Measurements from ENCODE around the gene DSG1. TPM values are rescaled to one million over a fixed set of nuclear protein-coding genes. Genes with fewer than 3 reads are reported as not detected.

DSG1 gene
- total RNA-seq, 1 donor = not detected

DNA sequence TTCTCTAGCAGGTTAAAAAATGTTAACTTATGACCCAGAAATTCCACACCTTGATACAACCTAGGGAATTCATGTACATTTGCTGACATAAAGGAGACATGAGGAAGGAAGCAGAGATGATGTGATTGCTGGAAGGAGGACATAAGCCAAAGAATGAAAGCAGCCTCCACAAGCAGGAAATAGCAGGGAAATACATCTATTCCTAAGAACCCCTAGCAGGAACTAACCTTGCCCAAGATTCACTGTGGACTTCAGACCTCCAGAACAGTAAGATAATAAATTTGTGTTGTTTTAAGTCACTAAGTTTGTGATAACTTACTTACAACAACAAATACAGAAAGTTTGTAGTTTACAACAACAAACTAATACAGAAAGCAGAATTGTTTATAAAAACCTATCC lies 54.0 kb downstream of the DSG1 start:
- no peak for DNase-seq (ENCODE audit: insufficient read length, low spot score, missing footprints)
- Histone ChIP-seq H3K27me3 (ENCODE audit: insufficient read depth, low read length) (no peaks in the 10 kb centered on the region), H3K4me2 (ENCODE audit: insufficient read depth, low read length) (no peak overlapping the region), H3K4me3 (ENCODE audit: insufficient read depth, low read length) (no peak overlapping the region), H4K20me1 (ENCODE audit: insufficient read depth, low read length) (no peaks in the 10 kb centered on the region), H3K36me3 (ENCODE audit: insufficient read depth, low read length) (no peaks in the 10 kb centered on the region), H3K27ac (ENCODE audit: low read depth, low read length) (no peak overlapping the region), H3K9me3 (ENCODE audit: low read depth, low read length) (no peaks in the 10 kb centered on the region), H3K4me1 (ENCODE audit: insufficient read depth, low read length) (no peaks in the 10 kb centered on the region), H3K79me2 (ENCODE audit: insufficient read depth, low read length) (no peaks in the 10 kb centered on the region), H2AFZ (ENCODE audit: low read length) (no peak overlapping the region)
- TF ChIP-seq, protein P1, sequence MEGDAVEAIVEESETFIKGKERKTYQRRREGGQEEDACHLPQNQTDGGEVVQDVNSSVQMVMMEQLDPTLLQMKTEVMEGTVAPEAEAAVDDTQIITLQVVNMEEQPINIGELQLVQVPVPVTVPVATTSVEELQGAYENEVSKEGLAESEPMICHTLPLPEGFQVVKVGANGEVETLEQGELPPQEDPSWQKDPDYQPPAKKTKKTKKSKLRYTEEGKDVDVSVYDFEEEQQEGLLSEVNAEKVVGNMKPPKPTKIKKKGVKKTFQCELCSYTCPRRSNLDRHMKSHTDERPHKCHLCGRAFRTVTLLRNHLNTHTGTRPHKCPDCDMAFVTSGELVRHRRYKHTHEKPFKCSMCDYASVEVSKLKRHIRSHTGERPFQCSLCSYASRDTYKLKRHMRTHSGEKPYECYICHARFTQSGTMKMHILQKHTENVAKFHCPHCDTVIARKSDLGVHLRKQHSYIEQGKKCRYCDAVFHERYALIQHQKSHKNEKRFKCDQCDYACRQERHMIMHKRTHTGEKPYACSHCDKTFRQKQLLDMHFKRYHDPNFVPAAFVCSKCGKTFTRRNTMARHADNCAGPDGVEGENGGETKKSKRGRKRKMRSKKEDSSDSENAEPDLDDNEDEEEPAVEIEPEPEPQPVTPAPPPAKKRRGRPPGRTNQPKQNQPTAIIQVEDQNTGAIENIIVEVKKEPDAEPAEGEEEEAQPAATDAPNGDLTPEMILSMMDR (IDR thresholded peaks at IDR 0.05; ENCODE audit: extremely low read depth, low read depth, low read length) = no peak

DNA sequence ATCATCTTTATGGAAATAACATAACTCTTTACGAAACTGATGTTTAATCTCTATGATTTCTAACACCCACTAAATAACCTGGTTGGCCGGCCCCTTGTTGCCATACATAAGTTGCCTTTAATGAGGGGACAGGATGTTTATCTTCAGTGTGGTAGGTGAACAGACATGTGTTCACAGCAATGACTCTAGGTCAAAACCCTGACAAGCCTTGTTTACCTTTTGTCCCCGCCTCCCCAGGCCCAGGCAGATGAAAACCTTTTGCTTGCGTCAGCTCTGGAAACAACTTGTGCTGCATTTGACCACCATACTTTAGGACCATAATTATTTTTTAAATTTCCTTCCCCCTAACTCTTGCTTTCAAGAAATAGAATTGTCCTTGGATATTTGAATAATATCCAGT lies 55.7 kb downstream of the DSG1 start:
- Histone ChIP-seq H2AFZ (ENCODE audit: low read length) (no peak overlapping the region), H4K20me1 (ENCODE audit: insufficient read depth, low read length) (no peaks in the 10 kb centered on the region), H3K4me3 (ENCODE audit: insufficient read depth, low read length) (no peak overlapping the region), H3K9me3 (ENCODE audit: low read depth, low read length) (no peaks in the 10 kb centered on the region), H3K27ac (ENCODE audit: low read depth, low read length) (no peak overlapping the region), H3K4me2 (ENCODE audit: insufficient read depth, low read length) (no peak overlapping the region), H3K79me2 (ENCODE audit: insufficient read depth, low read length) (no peaks in the 10 kb centered on the region), H3K36me3 (ENCODE audit: insufficient read depth, low read length) (no peaks in the 10 kb centered on the region), H3K4me1 (ENCODE audit: insufficient read depth, low read length) (no peaks in the 10 kb centered on the region), H3K27me3 (ENCODE audit: insufficient read depth, low read length) (no peaks in the 10 kb centered on the region)
- no peak for DNase-seq (ENCODE audit: insufficient read length, low spot score, missing footprints)
- TF ChIP-seq, protein P1 (IDR thresholded peaks at IDR 0.05; ENCODE audit: extremely low read depth, low read depth, low read length) = no peak

DNA sequence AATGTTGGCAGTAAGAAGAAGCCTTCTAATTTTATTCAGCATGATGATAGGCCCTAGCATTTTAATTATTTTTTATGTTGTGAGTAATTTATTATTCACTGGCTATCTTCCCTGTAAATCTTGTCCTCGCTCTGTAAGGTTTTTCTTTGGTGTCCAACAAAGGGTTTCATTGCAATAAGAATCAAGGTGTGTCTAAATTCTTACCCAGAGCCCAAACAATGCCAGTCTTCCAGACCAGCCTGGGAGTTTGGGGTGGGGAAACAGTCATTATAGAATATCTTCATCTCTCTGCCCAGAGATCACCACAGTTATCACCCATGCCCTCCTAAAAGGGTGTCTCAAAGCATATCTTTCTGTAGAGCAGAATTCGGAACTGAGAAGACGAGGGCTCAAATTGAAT lies 58.5 kb downstream of the DSG1 start, which contains the start of gene DSG4:
DSG4 (plus strand) TSS at position 301 of the 400 bp plus-strand sequence. CDS start 135 bp downstream, outside the sequence.
- no peak within 1 kb of the TSS for H3K27ac ChIP-seq (ENCODE audit: low read depth, low read length)
- no peaks in the 10 kb centered on the region for H4K20me1 ChIP-seq (ENCODE audit: insufficient read depth, low read length)

DNA sequence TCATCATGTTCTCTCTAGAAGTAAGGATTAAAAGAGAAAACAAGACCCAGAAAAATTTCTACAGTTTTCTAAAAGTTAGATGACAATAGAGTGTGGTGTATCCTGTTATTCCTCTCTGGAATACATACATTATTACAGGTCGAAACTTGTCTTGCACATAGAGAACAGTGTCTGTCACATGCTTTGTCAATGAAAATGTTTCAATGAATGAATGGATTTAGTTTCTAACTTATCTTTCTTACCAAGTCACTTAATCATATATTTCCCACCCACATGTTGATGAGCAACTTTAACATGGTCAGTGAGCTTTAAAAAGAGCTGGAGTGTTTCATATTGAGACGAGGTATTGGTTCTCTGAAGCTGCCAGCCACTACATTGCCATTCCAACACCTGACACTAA lies 63.0 kb downstream of the DSG1 start:
- Histone ChIP-seq H3K9me3 (ENCODE audit: low read depth, low read length) (no peaks in the 10 kb centered on the region), H4K20me1 (ENCODE audit: insufficient read depth, low read length) (no peaks in the 10 kb centered on the region), H3K4me2 (ENCODE audit: insufficient read depth, low read length) (no peak overlapping the region), H3K36me3 (ENCODE audit: insufficient read depth, low read length) (no peaks in the 10 kb centered on the region), H3K4me1 (ENCODE audit: insufficient read depth, low read length) (no peaks in the 10 kb centered on the region), H3K27me3 (ENCODE audit: insufficient read depth, low read length) (no peaks in the 10 kb centered on the region), H3K4me3 (ENCODE audit: insufficient read depth, low read length) (no peak overlapping the region), H3K27ac (ENCODE audit: low read depth, low read length) (no peak overlapping the region), H3K79me2 (ENCODE audit: insufficient read depth, low read length) (no peaks in the 10 kb centered on the region), H2AFZ (ENCODE audit: low read length) (no peak overlapping the region)
- DNase-seq (ENCODE audit: insufficient read length, low spot score, missing footprints) = no peak
- TF ChIP-seq, protein P1 (IDR thresholded peaks at IDR 0.05; ENCODE audit: extremely low read depth, low read depth, low read length) = no peak

More for the DNA sequence above, 58.5 kb downstream of the DSG1 start, which contains the start of gene DSG4:
- no peaks in the 10 kb centered on the region for H3K36me3 ChIP-seq (ENCODE audit: insufficient read depth, low read length)
- TF ChIP-seq, protein P1 (IDR thresholded peaks at IDR 0.05; ENCODE audit: extremely low read depth, low read depth, low read length) = no peak
- no peak within 1 kb of the TSS for H2AFZ ChIP-seq (ENCODE audit: low read length)
- no peaks in the 10 kb centered on the region for H3K79me2 ChIP-seq (ENCODE audit: insufficient read depth, low read length)
- no peaks in the 10 kb centered on the region for H3K9me3 ChIP-seq (ENCODE audit: low read depth, low read length)
- no peak within 1 kb of the TSS for H3K4me2 ChIP-seq (ENCODE audit: insufficient read depth, low read length)
- no peak for DNase-seq (ENCODE audit: insufficient read length, low spot score, missing footprints)
- H3K4me1 ChIP-seq (ENCODE audit: insufficient read depth, low read length) = no peaks in the 10 kb centered on the region
- no peaks in the 10 kb centered on the region for H3K27me3 ChIP-seq (ENCODE audit: insufficient read depth, low read length)
- H3K4me3 ChIP-seq (ENCODE audit: insufficient read depth, low read length) = no peak within 1 kb of the TSS

All from osteoblast (primary cell).